T-helper 1 cell treated with Interleukin-12 subunit alpha and Interleukin-12 subunit beta and Interleukin-4 antibody, amounts not matched to agents 30 μg/mL and 1 μg/mL, for 36 hours (primary cell): ENCODE data around the gene MLPH.

ENCODE experiments used
- H3K27ac Mint-ChIP-seq: one replicate; pipeline ENCODE4 v1.8.0; 2021; ENCODE audit warnings: mild to moderate bottlenecking, mixed read lengths
- H3K27me3 Mint-ChIP-seq: one replicate; pipeline ENCODE4 v1.8.0; 2021; ENCODE audit warnings: low read depth, mixed read lengths
- H3K36me3 Mint-ChIP-seq: one replicate; pipeline ENCODE4 v1.8.0; 2021; ENCODE audit warnings: low read depth, mixed read lengths
- H3K4me1 Mint-ChIP-seq: one replicate; pipeline ENCODE4 v1.8.0; 2021; ENCODE audit warnings: low read depth, mixed read lengths
- H3K4me3 Mint-ChIP-seq: one replicate; pipeline ENCODE4 v1.8.0; 2021; ENCODE audit warnings: mild to moderate bottlenecking, moderate library complexity, mixed read lengths
- H3K9me3 Mint-ChIP-seq: one replicate; pipeline ENCODE4 v1.8.0; 2021; ENCODE audit warnings: mixed read lengths

The MLPH gene

GRCh38 chr2:237571551-237571950, 84.5 kb downstream of the MLPH start:
- Mint-ChIP-seq H3K4me3 (no peak overlapping the region), H3K27me3 (no peaks in the 10 kb centered on the region), H3K9me3 (no peaks in the 10 kb centered on the region), H3K27ac (no peak overlapping the region), H3K4me1 (peaks cover 3% of the 10 kb centered on the region), H3K36me3 (no peaks in the 10 kb centered on the region)

- Mint-ChIP-seq H3K27me3 (no peaks in the 10 kb centered on the region), H3K27ac (no peak overlapping the region)
Observed at GRCh38 chr2:237572021-237572741, 85.1 kb downstream of the MLPH start.

GRCh38 chr2:237572742-237573101, 85.7 kb downstream of the MLPH start:
- Mint-ChIP-seq H3K27me3 (no peaks in the 10 kb centered on the region), H3K4me3 (no peak overlapping the region), H3K4me1 (peaks cover 3% of the 10 kb centered on the region), H3K9me3 (no peaks in the 10 kb centered on the region), H3K36me3 (no peaks in the 10 kb centered on the region), H3K27ac (no peak overlapping the region)

More at GRCh38 chr2:237572021-237572741, 85.1 kb downstream of the MLPH start:
- peaks cover 3% of the 10 kb centered on the region for H3K4me1 Mint-ChIP-seq
- no peaks in the 10 kb centered on the region for H3K9me3 Mint-ChIP-seq
- no peaks in the 10 kb centered on the region for H3K36me3 Mint-ChIP-seq
- H3K4me3 Mint-ChIP-seq = no peak overlapping the region

- Mint-ChIP-seq H3K27ac (no peak overlapping the region), H3K27me3 (no peaks in the 10 kb centered on the region)
Observed at GRCh38 chr2:237573721-237574415, 86.8 kb downstream of the MLPH start.

GRCh38 chr2:237574467-237574866, 87.4 kb downstream of the MLPH start:
- Mint-ChIP-seq H3K9me3 (no peaks in the 10 kb centered on the region), H3K27me3 (no peaks in the 10 kb centered on the region), H3K27ac (no peak overlapping the region), H3K4me1 (peaks cover 3% of the 10 kb centered on the region), H3K36me3 (no peaks in the 10 kb centered on the region), H3K4me3 (no peak overlapping the region)

More at GRCh38 chr2:237573721-237574415, 86.8 kb downstream of the MLPH start:
- Mint-ChIP-seq H3K4me3 (no peak overlapping the region), H3K36me3 (no peaks in the 10 kb centered on the region), H3K4me1 (peaks cover 3% of the 10 kb centered on the region), H3K9me3 (no peaks in the 10 kb centered on the region)

- Mint-ChIP-seq H3K27me3 (no peaks in the 10 kb centered on the region), H3K4me1 (peaks cover 3% of the 10 kb centered on the region), H3K27ac (no peak overlapping the region), H3K9me3 (no peaks in the 10 kb centered on the region), H3K36me3 (no peaks in the 10 kb centered on the region), H3K4me3 (no peak overlapping the region)
Observed at GRCh38 chr2:237574894-237575868, 88.1 kb downstream of the MLPH start.

- Mint-ChIP-seq H3K27me3 (no peaks in the 10 kb centered on the region), H3K27ac (no peak overlapping the region), H3K9me3 (no peaks in the 10 kb centered on the region), H3K4me3 (no peak overlapping the region), H3K36me3 (no peaks in the 10 kb centered on the region), H3K4me1 (peaks cover 3% of the 10 kb centered on the region)
Observed at GRCh38 chr2:237575869-237576862, 89.1 kb downstream of the MLPH start.

- no peaks in the 10 kb centered on the region for H3K36me3 Mint-ChIP-seq
- H3K4me3 Mint-ChIP-seq = no peak overlapping the region
- no peaks in the 10 kb centered on the region for H3K9me3 Mint-ChIP-seq
- no peaks in the 10 kb centered on the region for H3K27me3 Mint-ChIP-seq
- peaks cover 4% of the 10 kb centered on the region for H3K4me1 Mint-ChIP-seq
- H3K27ac Mint-ChIP-seq = no peak overlapping the region
Observed at GRCh38 chr2:237576974-237577373, 89.9 kb downstream of the MLPH start.

GRCh38 chr2:237577458-237577857, 90.4 kb downstream of the MLPH start:
- H3K9me3 Mint-ChIP-seq = no peaks in the 10 kb centered on the region
- no peaks in the 10 kb centered on the region for H3K36me3 Mint-ChIP-seq
- H3K27ac Mint-ChIP-seq = no peak overlapping the region
- no peak overlapping the region for H3K4me3 Mint-ChIP-seq
- peaks cover 3% of the 10 kb centered on the region for H3K4me1 Mint-ChIP-seq
- H3K27me3 Mint-ChIP-seq = no peaks in the 10 kb centered on the region

GRCh38 chr2:237577956-237578870, 91.2 kb downstream of the MLPH start:
- Mint-ChIP-seq H3K4me1 (peaks cover 3% of the 10 kb centered on the region), H3K27me3 (no peaks in the 10 kb centered on the region), H3K36me3 (no peaks in the 10 kb centered on the region), H3K4me3 (no peak overlapping the region), H3K9me3 (no peaks in the 10 kb centered on the region), H3K27ac (no peak overlapping the region)

- Mint-ChIP-seq H3K27me3 (no peaks in the 10 kb centered on the region), H3K36me3 (no peaks in the 10 kb centered on the region), H3K4me1 (peaks cover 3% of the 10 kb centered on the region), H3K27ac (no peak overlapping the region), H3K4me3 (no peak overlapping the region), H3K9me3 (no peaks in the 10 kb centered on the region)
Observed at GRCh38 chr2:237581326-237581725, 94.3 kb downstream of the MLPH start.

GRCh38 chr2:237581751-237582746, 95.0 kb downstream of the MLPH start:
- H3K27me3 Mint-ChIP-seq = peaks cover 3% of the 10 kb centered on the region
- H3K27ac Mint-ChIP-seq = no peak overlapping the region
- no peaks in the 10 kb centered on the region for H3K9me3 Mint-ChIP-seq
- H3K4me3 Mint-ChIP-seq = no peak overlapping the region
- H3K36me3 Mint-ChIP-seq = no peaks in the 10 kb centered on the region
- H3K4me1 Mint-ChIP-seq = peaks cover 3% of the 10 kb centered on the region
